Breast epithelium (tissue), 3 donors: ENCODE data around the gene RGP1.

ENCODE experiments used
- POLR2A ChIP-seq: fragments of 450-650 bp; IDR thresholded peaks from one replicate; pipeline ENCODE4 v1.6.1; 2016; ENCODE audit warnings: antibody characterized with exemption, mild to moderate bottlenecking, moderate library complexity
- POLR2AphosphoS5 ChIP-seq, 3 donors: sonication (generic); formaldehyde crosslinking; IDR thresholded peaks; one replicate each; pipeline ENCODE4 v1.6.1; 2017; ENCODE audit warnings: antibody characterized with exemption in 3 of 3
- TF ChIP-seq, protein P1 (sequence below), 3 donors: fragments of 450-650 bp; IDR thresholded peaks; one replicate each; pipeline ENCODE4 v1.5.1; 2016 to 2017; ENCODE audit warnings: antibody characterized with exemption in 3 of 3, mild to moderate bottlenecking in 3 of 3, moderate library complexity in 3 of 3

DNA sequence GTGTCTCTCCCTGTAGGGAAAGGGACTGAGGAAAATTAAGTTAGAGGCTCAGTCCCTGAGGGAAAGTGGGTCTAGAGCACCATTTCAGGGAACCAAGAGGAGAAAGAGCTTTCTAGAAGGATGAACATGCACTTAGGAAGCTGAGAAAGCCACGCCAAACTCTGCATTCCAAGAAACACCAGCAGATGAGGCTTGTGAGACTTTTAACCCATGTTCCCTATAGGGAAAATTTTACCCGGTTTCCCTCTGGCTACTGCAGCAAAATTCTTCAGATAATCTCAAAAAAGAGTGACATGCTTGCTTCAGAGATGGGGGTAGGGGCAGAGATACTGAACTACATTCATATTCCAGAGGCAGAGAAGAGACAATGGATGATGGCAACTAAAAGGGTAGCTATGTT is 25.7 kb upstream of the RGP1 start:
- TF ChIP-seq POLR2AphosphoS5 (IDR thresholded peaks at IDR 0.05): no peak
- TF ChIP-seq, protein P1, sequence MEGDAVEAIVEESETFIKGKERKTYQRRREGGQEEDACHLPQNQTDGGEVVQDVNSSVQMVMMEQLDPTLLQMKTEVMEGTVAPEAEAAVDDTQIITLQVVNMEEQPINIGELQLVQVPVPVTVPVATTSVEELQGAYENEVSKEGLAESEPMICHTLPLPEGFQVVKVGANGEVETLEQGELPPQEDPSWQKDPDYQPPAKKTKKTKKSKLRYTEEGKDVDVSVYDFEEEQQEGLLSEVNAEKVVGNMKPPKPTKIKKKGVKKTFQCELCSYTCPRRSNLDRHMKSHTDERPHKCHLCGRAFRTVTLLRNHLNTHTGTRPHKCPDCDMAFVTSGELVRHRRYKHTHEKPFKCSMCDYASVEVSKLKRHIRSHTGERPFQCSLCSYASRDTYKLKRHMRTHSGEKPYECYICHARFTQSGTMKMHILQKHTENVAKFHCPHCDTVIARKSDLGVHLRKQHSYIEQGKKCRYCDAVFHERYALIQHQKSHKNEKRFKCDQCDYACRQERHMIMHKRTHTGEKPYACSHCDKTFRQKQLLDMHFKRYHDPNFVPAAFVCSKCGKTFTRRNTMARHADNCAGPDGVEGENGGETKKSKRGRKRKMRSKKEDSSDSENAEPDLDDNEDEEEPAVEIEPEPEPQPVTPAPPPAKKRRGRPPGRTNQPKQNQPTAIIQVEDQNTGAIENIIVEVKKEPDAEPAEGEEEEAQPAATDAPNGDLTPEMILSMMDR (IDR thresholded peaks at IDR 0.05): no peak
- no peak for TF ChIP-seq POLR2A
